PC-3 (cell line): ENCODE measurements around the gene UBASH3B. TPM values are rescaled to one million over a fixed set of nuclear protein-coding genes. Genes with fewer than 3 reads are reported as not detected.

ENCODE experiments used
- ATAC-seq: fragments of 200-7000 bp; cut with Tn5 transposase; 2 replicates; pipeline ENCODE4 v1.9.1; 2020; ENCODE audit warnings: mild to moderate bottlenecking, moderate library complexity
- BruUV-seq: library from RNA; stranded (reverse); fragments of 400-500 nt; replicated peaks from 2 replicates; lab custom pipeline; 2021; lab: Mats Ljungman, UMichigan
- CTCF ChIA-PET: fragments of 300-600 bp; sonication (Branson Sonifier 250); formaldehyde crosslinking; loops from one replicate; lab custom pipeline; 2022; ENCODE audit warnings: antibody characterized with exemption; lab: Charles Lee
- POLR2A ChIA-PET: fragments of 300-600 bp; sonication (Branson Sonifier 250); formaldehyde crosslinking; loops from one replicate; lab custom pipeline; 2022; ENCODE audit warnings: antibody characterized with exemption; ENCODE audit not compliant: unreplicated experiment; lab: Charles Lee
- DNase-seq: peaks from one replicate; pipeline ENCODE4 v3.0.0-alpha.2; 2015
- H2AFZ ChIP-seq: fragments of 300-600 bp; sonication (generic); 2 replicates; pipeline ENCODE4 v1.6.0; 2016; ENCODE audit warnings: antibody characterized with exemption, low read length
- H3F3A ChIP-seq: fragments of 300-600 bp; sonication (generic); one replicate; pipeline ENCODE4 v1.6.0; 2017; ENCODE audit warnings: antibody characterized with exemption, low read length, control low read depth, mild to moderate bottlenecking; ENCODE audit not compliant: unreplicated experiment
- H3K27ac ChIP-seq: fragments of 300-600 bp; sonication (generic); 2 replicates; pipeline ENCODE4 v1.5.1; 2016; ENCODE audit warnings: mild to moderate bottlenecking, low read length
- H3K27me3 ChIP-seq: fragments of 300-600 bp; sonication (generic); 2 replicates; pipeline ENCODE4 v1.6.1; 2016; ENCODE audit warnings: low read length, mixed read lengths
- H3K36me3 ChIP-seq: fragments of 300-600 bp; sonication (generic); 2 replicates; pipeline ENCODE4 v1.6.1; 2016; ENCODE audit warnings: low read depth, mixed run types, low read length, mixed read lengths
- H3K4me1 ChIP-seq: fragments of 300-600 bp; sonication (generic); 2 replicates; pipeline ENCODE4 v1.5.1; 2016; ENCODE audit warnings: low read length; ENCODE audit not compliant: insufficient read depth
- H3K4me2 ChIP-seq: fragments of 300-600 bp; sonication (generic); 2 replicates; pipeline ENCODE4 v1.6.0; 2016; ENCODE audit warnings: low read length
- H3K4me3 ChIP-seq: fragments of 300-600 bp; sonication (generic); 2 replicates; pipeline ENCODE4 v1.5.1; 2016; ENCODE audit warnings: mild to moderate bottlenecking, low read length, mixed read lengths
- H3K79me2 ChIP-seq: fragments of 300-600 bp; sonication (generic); 2 replicates; pipeline ENCODE4 v1.6.1; 2017; ENCODE audit warnings: low read length, mixed read lengths
- H3K9ac ChIP-seq: fragments of 300-600 bp; sonication (generic); 2 replicates; pipeline ENCODE4 v1.6.0; 2016; ENCODE audit warnings: mild to moderate bottlenecking, low read length
- H3K9me2 ChIP-seq: fragments of 300-600 bp; sonication (generic); replicated peaks from 2 replicates; pipeline ENCODE4 v1.6.1; 2016; ENCODE audit warnings: mixed run types, low read length, mixed read lengths
- H3K9me3 ChIP-seq: fragments of 300-600 bp; sonication (generic); 2 replicates; pipeline ENCODE4 v1.6.1; 2016; ENCODE audit warnings: low read length, mixed read lengths
- H4K20me1 ChIP-seq: fragments of 300-600 bp; sonication (generic); 2 replicates; pipeline ENCODE4 v1.6.1; 2016; ENCODE audit warnings: low read length, mixed read lengths
- EZH2 ChIP-seq: fragments of 300-600 bp; sonication (generic); IDR thresholded peaks from one replicate; pipeline ENCODE4 v1.6.1; 2017; ENCODE audit warnings: antibody characterized with exemption, mild to moderate bottlenecking, low read length; ENCODE audit not compliant: unreplicated experiment
- EZH2phosphoT487 ChIP-seq: fragments of 300-600 bp; sonication (generic); IDR thresholded peaks from 2 replicates; pipeline ENCODE4 v1.6.1; 2018; ENCODE audit warnings: mild to moderate bottlenecking, antibody characterized with exemption, low read length, borderline replicate concordance
- intact Hi-C: fragments of 100-400 bp; cut with micrococcal nuclease; formaldehyde crosslinking; loops from 2 replicates; pipeline ENCODE4 v1.9.0; 2023
- total RNA-seq: library from RNA; depleted of rRNA; stranded (reverse); fragments of >200 nt; gene quantifications from 2 replicates; pipeline ENCODE4 v1.2.3, GENCODE V29; 2014
- TF ChIP-seq, protein P1 (sequence below): fragments of 300-600 bp; sonication (generic); conservative IDR thresholded peaks from 2 replicates; pipeline ENCODE4 v1.5.1; 2017; ENCODE audit warnings: antibody characterized with exemption, low read depth, mild to moderate bottlenecking, low read length

The UBASH3B gene
- total RNA-seq, 1 experiment from 2014 or later, result 178 TPM

DNA sequence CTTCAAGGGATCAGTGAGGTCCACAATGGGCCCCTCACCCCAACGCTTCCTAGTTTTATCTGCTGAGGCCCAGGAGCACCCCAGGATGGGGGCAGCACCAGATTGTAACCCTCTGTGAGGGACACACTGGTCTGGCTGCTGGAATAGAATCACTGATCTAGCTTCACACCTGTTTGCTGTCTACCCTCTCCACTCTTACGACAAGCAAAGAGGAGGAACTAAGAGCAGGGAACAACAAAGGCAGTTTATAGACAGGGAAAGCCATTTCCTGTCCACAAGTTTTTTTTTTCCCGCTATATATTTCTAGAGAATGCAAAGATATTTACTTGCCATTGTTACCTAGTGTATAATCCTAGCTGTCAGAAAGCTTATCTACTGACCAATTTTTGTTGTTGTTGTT, 121.8 kb downstream of the UBASH3B start:
- BruUV-seq, result no TSS peak
- CTCF ChIA-PET, result no interaction called here

DNA sequence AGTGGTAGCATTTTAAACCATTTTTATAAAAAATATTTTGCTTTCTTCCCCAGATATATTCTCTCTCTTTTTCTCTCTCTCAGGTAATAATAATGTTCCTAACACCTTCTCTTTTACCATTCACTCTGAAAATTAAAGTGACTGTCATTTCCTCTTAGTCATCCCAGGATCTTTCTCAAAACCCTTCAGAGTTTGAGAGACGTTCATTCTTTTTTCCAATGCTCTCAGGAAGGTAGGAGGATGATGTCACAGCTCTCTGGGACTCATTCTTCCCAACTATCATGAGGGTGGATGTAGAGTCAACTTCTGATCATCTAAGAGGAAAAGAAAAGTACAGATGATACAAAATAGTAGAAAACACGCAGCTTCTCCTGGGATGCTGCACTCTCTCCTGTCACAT, 122.6 kb downstream of the UBASH3B start:
- ATAC-seq (no peak), DNase-seq (peak; percentile 44)
- no peak overlapping the region for H3K4me2 ChIP-seq
- H3K9me3 ChIP-seq, result no peaks in the 10 kb centered on the region
- H2AFZ ChIP-seq, result no peak overlapping the region
- H3K27me3 ChIP-seq, result no peaks in the 10 kb centered on the region
- intact Hi-C loops, result no loop called here
- BruUV-seq, result no TSS peak
- no peak overlapping the region for H3K4me3 ChIP-seq
- no peak overlapping the region for H3K9ac ChIP-seq
- TF ChIP-seq EZH2, result no peak
- H3K4me1 ChIP-seq, result peaks cover 10% of the 10 kb centered on the region
- no peaks in the 10 kb centered on the region for H3K79me2 ChIP-seq
- no peaks in the 10 kb centered on the region for H4K20me1 ChIP-seq
- peaks cover 19% of the 10 kb centered on the region; the same call in 1 of the 2 replicates for H3K36me3 ChIP-seq
- CTCF ChIA-PET, result interaction anchor here (0.7 kb wide), 1 partner anchor 36 kb away, joined by 7 read pairs; no protein-coding TSS in a partner anchor
- H3F3A ChIP-seq, result no peaks in the 10 kb centered on the region
- H3K9me2 ChIP-seq, result no peaks in the 10 kb centered on the region
- POLR2A ChIA-PET, result no interaction called here
- no peak overlapping the region for H3K27ac ChIP-seq

More for the DNA sequence above, 121.8 kb downstream of the UBASH3B start:
- Histone ChIP-seq H3K4me1 (peaks cover 10% of the 10 kb centered on the region), H3K36me3 (peaks cover 11% of the 10 kb centered on the region; the same call in 1 of the 2 replicates), H4K20me1 (no peaks in the 10 kb centered on the region), H3K9me2 (no peaks in the 10 kb centered on the region), H3K27me3 (no peaks in the 10 kb centered on the region), H3K27ac (no peak overlapping the region), H2AFZ (no peak overlapping the region), H3K9ac (no peak overlapping the region), H3K79me2 (no peaks in the 10 kb centered on the region), H3K4me3 (no peak overlapping the region), H3K9me3 (no peaks in the 10 kb centered on the region), H3F3A (no peaks in the 10 kb centered on the region), H3K4me2 (no peak overlapping the region)
- DNase-seq, result no peak
- POLR2A ChIA-PET, result no interaction called here
- ATAC-seq, result no peak
- TF ChIP-seq EZH2phosphoT487 (no peak), EZH2 (no peak)
- TF ChIP-seq, protein P1, sequence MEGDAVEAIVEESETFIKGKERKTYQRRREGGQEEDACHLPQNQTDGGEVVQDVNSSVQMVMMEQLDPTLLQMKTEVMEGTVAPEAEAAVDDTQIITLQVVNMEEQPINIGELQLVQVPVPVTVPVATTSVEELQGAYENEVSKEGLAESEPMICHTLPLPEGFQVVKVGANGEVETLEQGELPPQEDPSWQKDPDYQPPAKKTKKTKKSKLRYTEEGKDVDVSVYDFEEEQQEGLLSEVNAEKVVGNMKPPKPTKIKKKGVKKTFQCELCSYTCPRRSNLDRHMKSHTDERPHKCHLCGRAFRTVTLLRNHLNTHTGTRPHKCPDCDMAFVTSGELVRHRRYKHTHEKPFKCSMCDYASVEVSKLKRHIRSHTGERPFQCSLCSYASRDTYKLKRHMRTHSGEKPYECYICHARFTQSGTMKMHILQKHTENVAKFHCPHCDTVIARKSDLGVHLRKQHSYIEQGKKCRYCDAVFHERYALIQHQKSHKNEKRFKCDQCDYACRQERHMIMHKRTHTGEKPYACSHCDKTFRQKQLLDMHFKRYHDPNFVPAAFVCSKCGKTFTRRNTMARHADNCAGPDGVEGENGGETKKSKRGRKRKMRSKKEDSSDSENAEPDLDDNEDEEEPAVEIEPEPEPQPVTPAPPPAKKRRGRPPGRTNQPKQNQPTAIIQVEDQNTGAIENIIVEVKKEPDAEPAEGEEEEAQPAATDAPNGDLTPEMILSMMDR, result no peak
- intact Hi-C loops, result no loop called here

DNA sequence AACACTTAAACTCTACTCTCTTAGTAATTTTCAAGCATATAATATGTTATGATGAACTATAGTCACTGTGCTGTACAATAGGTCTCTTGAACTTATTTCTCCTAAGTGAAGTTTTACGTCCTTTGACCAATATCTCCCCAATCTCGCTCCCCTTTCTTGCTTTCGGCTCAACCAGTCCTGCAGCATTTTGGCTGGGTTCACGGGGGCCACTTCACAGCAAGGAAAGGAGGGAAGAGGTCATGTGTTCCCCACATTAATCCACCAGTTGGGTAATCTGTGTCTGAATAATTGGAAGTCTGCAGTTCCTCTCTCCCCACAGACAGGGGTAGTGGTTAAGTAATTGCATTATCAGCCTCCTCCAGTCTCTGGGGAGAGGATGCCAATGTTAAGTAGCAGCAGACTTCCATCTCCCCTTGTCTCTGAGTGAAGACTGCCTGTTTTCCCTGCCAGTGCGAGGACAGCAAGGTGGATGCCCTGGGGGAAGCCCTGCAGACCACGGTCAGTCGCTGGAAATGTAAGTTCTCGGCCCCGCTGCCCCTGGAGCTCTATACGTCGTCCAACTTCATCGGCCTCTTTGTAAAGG, 123.6 kb downstream of the UBASH3B start:
- H3K36me3 ChIP-seq, result peaks cover 24% of the 10 kb centered on the region

More for the DNA sequence above, 123.6 kb downstream of the UBASH3B start:
- Histone ChIP-seq H2AFZ (no peak overlapping the region), H3K9me3 (no peaks in the 10 kb centered on the region), H3K27me3 (no peaks in the 10 kb centered on the region), H3K27ac (no peak overlapping the region), H3K79me2 (no peaks in the 10 kb centered on the region), H3K9me2 (no peaks in the 10 kb centered on the region), H3K4me1 (peaks cover 11% of the 10 kb centered on the region), H3K9ac (no peak overlapping the region), H3F3A (no peaks in the 10 kb centered on the region), H3K4me3 (no peak overlapping the region), H4K20me1 (no peaks in the 10 kb centered on the region), H3K4me2 (no peak overlapping the region)
- POLR2A ChIA-PET, result no interaction called here
- BruUV-seq, result no TSS peak
- intact Hi-C loops, result no loop called here
- no peak for TF ChIP-seq EZH2phosphoT487
- TF ChIP-seq, protein P1, result no peak
- TF ChIP-seq EZH2, result no peak
- ATAC-seq (no peak), DNase-seq (no peak)
- CTCF ChIA-PET, result no interaction called here
